Upper lobe of left lung (tissue), 6 donors: ENCODE results near the gene PLCXD1. TPM values are rescaled to one million over a fixed set of nuclear protein-coding genes. Genes with fewer than 3 reads are reported as not detected.
A peak's percentile ranks its signal among the peaks of the same experiment; 100 is the strongest.
"Not testable (repeated sequence)": the region's sequence is repeated elsewhere in the genome, so short reads cannot be mapped to it uniquely, and the experiment has no call there.

ENCODE experiments used
- ATAC-seq, 2 donors: fragments of 200-7000 bp; cut with Tn5 transposase; one replicate each; pipeline ENCODE4 v1.9.1; 2022; ENCODE audit warnings: mild to moderate bottlenecking in 2 of 2, moderate library complexity in 2 of 2; ENCODE audit not compliant: low FRiP score in 2 of 2
- DNase-seq, 2 donors: peaks; one replicate each; pipeline ENCODE4 v3.0.0-alpha.2; 2019 to 2020
- H3K27ac ChIP-seq, 4 donors: fragments of 200-600 bp; sonication (generic); one replicate each; pipeline ENCODE4 v1.5.1; 2016 to 2019
- H3K27me3 ChIP-seq, 4 donors: fragments of 200-600 bp; sonication (generic); one replicate each; pipeline ENCODE4 v1.5.1; 2017 to 2019
- H3K36me3 ChIP-seq, 4 donors: fragments of 200-600 bp; sonication (generic); one replicate each; pipeline ENCODE4 v1.5.1; 2016 to 2019
- H3K4me1 ChIP-seq, 4 donors: fragments of 200-600 bp; sonication (generic); one replicate each; pipeline ENCODE4 v1.5.1; 2018 to 2019
- H3K4me3 ChIP-seq, 4 donors: fragments of 200-600 bp; sonication (generic); one replicate each; pipeline ENCODE4 v1.5.1; 2017 to 2019; ENCODE audit warnings: mild to moderate bottlenecking in 2 of 4, moderate library complexity in 1 of 4
- H3K9me3 ChIP-seq, 4 donors: fragments of 200-600 bp; sonication (generic); one replicate each; pipeline ENCODE4 v1.5.1; 2018 to 2019
- EP300 ChIP-seq, 4 donors: sonication (generic); formaldehyde crosslinking; IDR thresholded peaks; one replicate each; pipeline ENCODE4 v1.5.1; 2017; ENCODE audit warnings: antibody characterized with exemption in 4 of 4, control low read depth in 2 of 4
- POLR2A ChIP-seq, 4 donors: fragments of 450-650 bp; IDR thresholded peaks; one replicate each; pipeline ENCODE4 v1.5.1; 2016 to 2017; ENCODE audit warnings: antibody characterized with exemption in 4 of 4, mild to moderate bottlenecking in 2 of 4
- POLR2AphosphoS5 ChIP-seq, 2 donors: sonication (generic); formaldehyde crosslinking; IDR thresholded peaks; one replicate each; pipeline ENCODE4 v1.5.1; 2017; ENCODE audit warnings: antibody characterized with exemption in 2 of 2
- whole genome bisulfite sequencing, 2 donors: methylation state at CpG; one replicate each; pipeline ENCODE4 v1.1.5; 2017 to 2018; 5-methylcytosine and 5-hydroxymethylcytosine counted together
- total RNA-seq, 6 donors: library from RNA; depleted of rRNA in 4 of 6; stranded (reverse); fragments of >200 nt in 4 of 6; gene quantifications; one replicate each; pipeline versions ENCODE4 v1.1.0 to v1.2.1, GENCODE V29; 2016 to 2021
- TF ChIP-seq, protein P1 (sequence below), 6 experiments: fragments of 450-650 bp in 4 of 6; fragments of 200-600 bp in 2 of 6; sonication (generic) in 2 of 6; IDR thresholded peaks; one replicate each; pipeline ENCODE4 v1.5.1; 2016 to 2019; ENCODE audit warnings: antibody characterized with exemption in 6 of 6
- donor health status: DM: no; HTN: no; CAD: no; lungs with moderate emphysema.
- donor health status: DM: no; HTN: yes; CAD: no; lungs with severe emphysema.

The PLCXD1 gene
- total RNA-seq, 6 donors from 2014 or later = 7.8 to 75.4 (median 19.2) TPM

DNA sequence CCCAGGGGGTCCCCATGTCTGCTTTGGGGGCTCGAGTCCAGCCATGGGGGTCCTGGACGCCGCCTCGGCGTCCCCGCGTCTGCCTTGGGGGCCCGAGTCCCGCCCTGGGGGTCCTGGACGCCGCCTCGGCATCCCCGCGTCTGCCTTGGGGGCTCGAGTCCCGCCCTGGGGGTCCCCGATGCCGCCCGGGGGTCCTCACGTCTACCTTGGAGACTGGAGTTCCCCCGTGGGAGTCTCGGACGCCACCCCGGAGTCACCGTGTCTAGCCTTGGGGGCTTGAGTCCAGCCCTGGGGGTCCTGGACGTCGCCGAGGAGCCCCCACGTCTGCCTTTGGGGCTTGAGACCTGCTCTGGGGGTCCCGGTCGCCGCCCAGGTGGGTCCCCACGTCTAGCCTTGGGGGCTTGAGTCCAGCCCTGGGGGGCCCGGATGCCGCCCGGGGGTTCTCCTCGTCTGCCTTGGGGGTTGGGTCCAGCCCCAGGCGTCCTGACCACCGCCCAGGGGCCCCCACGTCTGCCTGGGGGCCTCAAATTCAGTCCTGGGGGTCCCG, 38.5 kb downstream of the PLCXD1 start:
- Histone ChIP-seq H3K36me3 (peaks cover 0 to 13% (median 10%) of the 10 kb centered on the region in 4 donors), H3K9me3 (no peaks in the 10 kb centered on the region), H3K27ac (peak overlapping the region; percentile 84 to 98 (median 94)), H3K27me3 (no peaks in the 10 kb centered on the region), H3K4me1 (peaks cover 14 to 40% (median 19%) of the 10 kb centered on the region in 4 donors), H3K4me3 (peak overlapping the region; percentile 91 to 99 (median 95))
- DNase-seq (peak; percentile 24 to 89), ATAC-seq (no peak)
- no peak for TF ChIP-seq POLR2A (IDR thresholded peaks at IDR 0.05)
- no peak for TF ChIP-seq EP300 (IDR thresholded peaks at IDR 0.05)
- TF ChIP-seq POLR2AphosphoS5 (IDR thresholded peaks at IDR 0.05) = no peak
- TF ChIP-seq, protein P1, sequence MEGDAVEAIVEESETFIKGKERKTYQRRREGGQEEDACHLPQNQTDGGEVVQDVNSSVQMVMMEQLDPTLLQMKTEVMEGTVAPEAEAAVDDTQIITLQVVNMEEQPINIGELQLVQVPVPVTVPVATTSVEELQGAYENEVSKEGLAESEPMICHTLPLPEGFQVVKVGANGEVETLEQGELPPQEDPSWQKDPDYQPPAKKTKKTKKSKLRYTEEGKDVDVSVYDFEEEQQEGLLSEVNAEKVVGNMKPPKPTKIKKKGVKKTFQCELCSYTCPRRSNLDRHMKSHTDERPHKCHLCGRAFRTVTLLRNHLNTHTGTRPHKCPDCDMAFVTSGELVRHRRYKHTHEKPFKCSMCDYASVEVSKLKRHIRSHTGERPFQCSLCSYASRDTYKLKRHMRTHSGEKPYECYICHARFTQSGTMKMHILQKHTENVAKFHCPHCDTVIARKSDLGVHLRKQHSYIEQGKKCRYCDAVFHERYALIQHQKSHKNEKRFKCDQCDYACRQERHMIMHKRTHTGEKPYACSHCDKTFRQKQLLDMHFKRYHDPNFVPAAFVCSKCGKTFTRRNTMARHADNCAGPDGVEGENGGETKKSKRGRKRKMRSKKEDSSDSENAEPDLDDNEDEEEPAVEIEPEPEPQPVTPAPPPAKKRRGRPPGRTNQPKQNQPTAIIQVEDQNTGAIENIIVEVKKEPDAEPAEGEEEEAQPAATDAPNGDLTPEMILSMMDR (IDR thresholded peaks at IDR 0.05) = no peak
- WGBS, 2 donors = 0% methylated on average over 12 of the region's 41 CpGs; no CpG with 5 or more reads in 1 of the 2 donors

DNA sequence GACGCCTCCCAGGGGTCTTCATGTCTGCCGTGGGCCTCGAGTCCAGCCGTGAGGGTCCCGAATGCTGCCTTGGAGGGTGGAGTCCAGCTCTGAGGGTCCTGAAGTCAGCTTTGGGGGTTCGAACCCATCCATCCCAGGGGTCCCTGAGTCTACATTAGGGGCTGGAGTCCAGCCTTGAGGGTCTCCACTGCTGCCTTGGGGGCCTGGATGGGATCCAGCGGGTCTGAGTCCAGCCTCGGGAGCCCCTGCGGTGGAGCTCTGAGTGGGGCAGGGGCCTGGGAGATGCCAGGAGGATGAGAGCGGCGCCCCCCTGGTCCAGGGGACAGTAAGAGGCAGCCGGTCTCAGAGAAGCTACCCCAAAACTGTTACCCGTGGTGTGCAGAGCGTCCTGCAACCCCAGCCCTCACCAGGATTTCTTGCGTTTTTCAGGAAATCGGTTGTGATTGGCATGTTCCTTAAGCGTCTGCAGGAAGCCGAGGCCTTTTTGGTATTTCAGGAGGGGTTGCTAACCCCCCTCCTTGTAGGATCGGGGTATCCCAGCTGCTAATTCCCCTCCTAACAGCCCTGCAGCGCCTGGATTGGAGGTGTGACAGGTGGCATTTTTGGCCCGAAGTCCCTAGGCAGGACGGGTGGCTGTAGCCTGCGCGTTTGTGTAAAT, 39.1 kb downstream of the PLCXD1 start:
- TF ChIP-seq EP300 (IDR thresholded peaks at IDR 0.05) = no peak
- TF ChIP-seq POLR2AphosphoS5 (IDR thresholded peaks at IDR 0.05) = no peak
- no peak for TF ChIP-seq POLR2A (IDR thresholded peaks at IDR 0.05)
- TF ChIP-seq, protein P1 (IDR thresholded peaks at IDR 0.05) = no peak
- peak in 1 of 2 donors; percentile 20 for DNase-seq
- peaks cover 0 to 7% (median 4%) of the 10 kb centered on the region in 4 donors for H3K36me3 ChIP-seq
- H3K27ac ChIP-seq = peak overlapping the region in 2 of 4 donors; percentile 90 to 97
- no peaks in the 10 kb centered on the region for H3K9me3 ChIP-seq
- no peak for ATAC-seq
- WGBS, 2 donors = 4 to 7% methylated on average over 18 to 19 of the region's 24 CpGs
- no peaks in the 10 kb centered on the region for H3K27me3 ChIP-seq
- H3K4me3 ChIP-seq = peak overlapping the region; percentile 91 to 99 (median 95)
- H3K4me1 ChIP-seq = peaks cover 14 to 40% (median 19%) of the 10 kb centered on the region in 4 donors

DNA sequence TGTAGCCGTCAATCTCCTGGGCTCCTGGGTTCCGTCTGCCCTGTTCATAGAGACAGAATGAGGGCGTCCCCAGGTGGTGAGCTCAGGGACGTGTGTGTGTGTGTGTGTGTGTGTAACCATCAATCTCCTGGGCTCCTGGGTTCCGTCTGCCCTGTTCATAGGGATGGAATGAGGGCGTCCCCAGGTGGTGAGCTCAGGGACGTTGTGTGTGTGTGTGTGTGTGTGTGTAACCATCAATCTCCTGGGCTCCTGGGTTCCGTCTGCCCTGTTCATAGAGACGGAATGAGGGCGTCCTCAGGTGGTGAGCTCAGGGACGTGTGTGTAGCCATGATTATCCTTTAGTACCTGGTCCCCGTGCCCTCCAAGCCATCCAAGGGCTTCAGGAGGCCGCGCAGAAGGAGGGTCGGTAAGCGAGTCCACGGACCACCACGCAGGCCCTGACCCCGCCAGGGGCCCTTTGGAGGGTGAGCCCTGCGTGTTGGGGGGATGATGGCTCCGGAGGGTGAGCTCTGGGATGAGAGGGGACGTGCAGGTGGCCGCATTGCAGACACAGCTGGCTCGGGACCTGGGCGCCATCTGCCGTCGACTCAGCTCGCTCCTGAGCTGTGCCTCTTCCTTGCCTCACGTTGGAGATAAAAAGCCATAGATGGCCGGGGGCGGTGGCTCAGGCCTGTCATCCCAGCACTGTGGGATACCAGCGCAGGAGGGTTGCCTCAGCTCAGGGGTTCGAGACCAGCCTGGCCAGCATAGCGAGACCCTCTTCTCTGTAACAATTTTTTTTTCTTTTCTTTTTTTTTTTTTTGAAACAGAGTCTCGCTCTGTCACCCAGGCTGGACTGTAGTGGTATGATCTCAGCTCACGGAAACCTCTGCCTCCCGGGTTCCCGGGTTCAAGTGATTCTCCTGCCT, 42.8 kb downstream of the PLCXD1 start:
- no peaks in the 10 kb centered on the region for H3K27me3 ChIP-seq
- DNase-seq = peak; percentile 58 to 71
- no peaks in the 10 kb centered on the region for H3K36me3 ChIP-seq
- TF ChIP-seq POLR2A (IDR thresholded peaks at IDR 0.05) (no peak), EP300 (IDR thresholded peaks at IDR 0.05) (no peak), POLR2AphosphoS5 (IDR thresholded peaks at IDR 0.05) (no peak)
- TF ChIP-seq, protein P1 (IDR thresholded peaks at IDR 0.05) = no peak
- ATAC-seq = peak; percentile 9 to 30
- H3K4me1 ChIP-seq = peaks cover 14 to 25% (median 19%) of the 10 kb centered on the region in 4 donors
- 43 to 71% methylated on average over 19 to 32 of the region's 38 CpGs for WGBS, 2 donors
- no peak overlapping the region for H3K27ac ChIP-seq
- H3K4me3 ChIP-seq = no peak overlapping the region
- H3K9me3 ChIP-seq = no peaks in the 10 kb centered on the region

DNA sequence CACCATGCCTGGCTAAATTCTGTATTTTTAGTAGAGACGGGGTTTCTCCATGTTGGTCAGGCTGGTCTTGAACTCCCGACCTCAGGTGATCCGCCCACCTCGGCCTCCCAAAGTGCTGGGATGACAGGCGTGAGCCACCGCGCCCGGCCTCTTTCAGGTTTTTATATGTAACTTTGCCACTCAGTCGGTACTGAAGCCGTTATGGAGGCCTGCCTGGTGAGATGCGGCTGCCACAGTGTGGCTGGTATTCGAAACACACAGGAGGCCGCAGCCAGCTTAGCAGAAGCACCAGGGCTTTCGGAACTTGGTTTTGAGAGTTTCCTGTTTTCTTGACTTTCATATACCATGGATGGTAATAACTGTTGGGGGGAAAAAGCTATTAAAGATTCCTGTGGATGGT, 43.5 kb downstream of the PLCXD1 start:
- not testable (repeated sequence) for H3K36me3 ChIP-seq, H3K27ac ChIP-seq, H3K4me3 ChIP-seq, H3K9me3 ChIP-seq, H3K27me3 ChIP-seq, ATAC-seq
- H3K4me1 ChIP-seq = peaks cover 13 to 22% (median 17%) of the 10 kb centered on the region in 4 donors
- WGBS, 2 donors = 64 to 76% methylated on average over 14 of the region's 14 CpGs
- peak; percentile 20 to 42 for DNase-seq

GRCh38 chrX:327660-328126, 46.5 kb downstream of the PLCXD1 start:
- DNase-seq (peak in 1 of 2 donors; percentile 80), ATAC-seq (no peak)
- 85 to 91% methylated on average over 7 to 28 of the region's 33 CpGs for WGBS, 2 donors
- H3K9me3 ChIP-seq = no peaks in the 10 kb centered on the region
- TF ChIP-seq EP300 (IDR thresholded peaks at IDR 0.05) (no peak), POLR2A (IDR thresholded peaks at IDR 0.05) (no peak), POLR2AphosphoS5 (IDR thresholded peaks at IDR 0.05) (no peak)
- TF ChIP-seq, protein P1 (IDR thresholded peaks at IDR 0.05) = no peak
- peaks cover 9 to 19% (median 14%) of the 10 kb centered on the region in 4 donors for H3K4me1 ChIP-seq
- no peak overlapping the region for H3K4me3 ChIP-seq
- H3K27ac ChIP-seq = no peak overlapping the region
- peaks cover 0 to 15% (median 5%) of the 10 kb centered on the region in 4 donors for H3K27me3 ChIP-seq
- H3K36me3 ChIP-seq = peaks cover 0 to 2% (median 0%) of the 10 kb centered on the region in 4 donors
